ENCODE results near the gene GTPBP1. TPM values are rescaled to one million over a fixed set of nuclear protein-coding genes. Genes with fewer than 3 reads are reported as not detected.

Gene GTPBP1
- total and polyA plus RNA-seq, 2 of the 13 experiments (the other 11 are each of a cell fraction or from before 2014, with no cell fraction given), result 22.3 to 27.0 TPM

DNA sequence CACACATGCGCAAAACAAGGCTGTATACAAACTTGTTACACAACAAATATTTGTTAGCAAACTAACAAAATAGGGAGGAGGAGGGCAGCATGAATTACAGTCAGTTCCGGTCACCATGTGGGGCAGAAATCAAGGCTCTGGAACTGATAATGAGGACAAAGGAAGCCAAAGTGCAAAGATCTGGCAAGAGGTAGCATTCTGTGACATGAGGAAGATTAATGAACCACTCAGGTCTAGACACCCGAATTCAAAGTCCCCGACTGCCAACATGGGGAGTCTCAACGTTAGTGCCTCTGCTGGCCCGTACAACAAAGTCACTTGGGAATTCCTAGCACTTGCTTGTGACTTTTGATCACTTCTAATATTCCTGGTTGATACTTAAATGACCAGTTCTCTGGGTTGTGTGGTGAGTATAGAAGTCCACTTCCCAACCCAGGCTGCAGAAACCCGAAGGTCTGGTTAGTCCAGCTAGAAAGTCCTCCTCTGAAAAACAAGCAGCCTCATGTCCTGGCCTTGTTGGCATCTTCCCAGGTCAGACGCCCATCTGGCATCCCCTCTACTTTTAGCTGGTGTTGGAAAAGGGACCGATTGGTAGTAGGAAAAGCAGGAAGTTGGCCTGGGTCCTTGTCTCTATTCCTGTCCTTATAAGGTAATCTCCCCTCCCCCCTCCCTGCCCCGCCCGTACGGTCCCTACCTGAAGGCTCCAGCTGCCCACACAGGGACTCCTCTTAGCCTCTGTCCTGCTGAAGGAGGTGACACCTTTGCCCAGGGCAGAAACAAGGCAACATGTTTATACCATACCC lies 48.4 kb downstream of the GTPBP1 start (continued):
- TF ChIP-seq, protein P1, sequence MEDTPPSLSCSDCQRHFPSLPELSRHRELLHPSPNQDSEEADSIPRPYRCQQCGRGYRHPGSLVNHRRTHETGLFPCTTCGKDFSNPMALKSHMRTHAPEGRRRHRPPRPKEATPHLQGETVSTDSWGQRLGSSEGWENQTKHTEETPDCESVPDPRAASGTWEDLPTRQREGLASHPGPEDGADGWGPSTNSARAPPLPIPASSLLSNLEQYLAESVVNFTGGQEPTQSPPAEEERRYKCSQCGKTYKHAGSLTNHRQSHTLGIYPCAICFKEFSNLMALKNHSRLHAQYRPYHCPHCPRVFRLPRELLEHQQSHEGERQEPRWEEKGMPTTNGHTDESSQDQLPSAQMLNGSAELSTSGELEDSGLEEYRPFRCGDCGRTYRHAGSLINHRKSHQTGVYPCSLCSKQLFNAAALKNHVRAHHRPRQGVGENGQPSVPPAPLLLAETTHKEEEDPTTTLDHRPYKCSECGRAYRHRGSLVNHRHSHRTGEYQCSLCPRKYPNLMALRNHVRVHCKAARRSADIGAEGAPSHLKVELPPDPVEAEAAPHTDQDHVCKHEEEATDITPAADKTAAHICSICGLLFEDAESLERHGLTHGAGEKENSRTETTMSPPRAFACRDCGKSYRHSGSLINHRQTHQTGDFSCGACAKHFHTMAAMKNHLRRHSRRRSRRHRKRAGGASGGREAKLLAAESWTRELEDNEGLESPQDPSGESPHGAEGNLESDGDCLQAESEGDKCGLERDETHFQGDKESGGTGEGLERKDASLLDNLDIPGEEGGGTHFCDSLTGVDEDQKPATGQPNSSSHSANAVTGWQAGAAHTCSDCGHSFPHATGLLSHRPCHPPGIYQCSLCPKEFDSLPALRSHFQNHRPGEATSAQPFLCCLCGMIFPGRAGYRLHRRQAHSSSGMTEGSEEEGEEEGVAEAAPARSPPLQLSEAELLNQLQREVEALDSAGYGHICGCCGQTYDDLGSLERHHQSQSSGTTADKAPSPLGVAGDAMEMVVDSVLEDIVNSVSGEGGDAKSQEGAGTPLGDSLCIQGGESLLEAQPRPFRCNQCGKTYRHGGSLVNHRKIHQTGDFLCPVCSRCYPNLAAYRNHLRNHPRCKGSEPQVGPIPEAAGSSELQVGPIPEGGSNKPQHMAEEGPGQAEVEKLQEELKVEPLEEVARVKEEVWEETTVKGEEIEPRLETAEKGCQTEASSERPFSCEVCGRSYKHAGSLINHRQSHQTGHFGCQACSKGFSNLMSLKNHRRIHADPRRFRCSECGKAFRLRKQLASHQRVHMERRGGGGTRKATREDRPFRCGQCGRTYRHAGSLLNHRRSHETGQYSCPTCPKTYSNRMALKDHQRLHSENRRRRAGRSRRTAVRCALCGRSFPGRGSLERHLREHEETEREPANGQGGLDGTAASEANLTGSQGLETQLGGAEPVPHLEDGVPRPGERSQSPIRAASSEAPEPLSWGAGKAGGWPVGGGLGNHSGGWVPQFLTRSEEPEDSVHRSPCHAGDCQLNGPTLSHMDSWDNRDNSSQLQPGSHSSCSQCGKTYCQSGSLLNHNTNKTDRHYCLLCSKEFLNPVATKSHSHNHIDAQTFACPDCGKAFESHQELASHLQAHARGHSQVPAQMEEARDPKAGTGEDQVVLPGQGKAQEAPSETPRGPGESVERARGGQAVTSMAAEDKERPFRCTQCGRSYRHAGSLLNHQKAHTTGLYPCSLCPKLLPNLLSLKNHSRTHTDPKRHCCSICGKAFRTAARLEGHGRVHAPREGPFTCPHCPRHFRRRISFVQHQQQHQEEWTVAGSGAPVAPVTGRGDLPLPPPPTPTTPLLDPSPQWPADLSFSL (CRISPR knock-in tag; IDR thresholded peaks at IDR 0.05), result peak; percentile 70; the same call in 1 of the 2 replicates
- peak; percentile 51; the same call in 1 of the 2 replicates for TF ChIP-seq RBFOX2 (IDR thresholded peaks at IDR 0.05; ENCODE audit: low read depth, low read length)
- TF ChIP-seq ZNF432 (CRISPR knock-in tag; IDR thresholded peaks at IDR 0.05; ENCODE audit: borderline replicate concordance), result no peak
- no peak for TF ChIP-seq SMAD1 (CRISPR knock-in tag; IDR thresholded peaks at IDR 0.05; ENCODE audit: borderline replicate concordance, low read depth)
- peak; percentile 92 for TF ChIP-seq ETV5 (CRISPR knock-in tag; IDR thresholded peaks at IDR 0.05; ENCODE audit: borderline replicate concordance)
- TF ChIP-seq SP5 (CRISPR knock-in tag; IDR thresholded peaks at IDR 0.05; ENCODE audit: borderline replicate concordance, low read depth), result peak; percentile 62
- TF ChIP-seq HNF4G (IDR thresholded peaks at IDR 0.05; ENCODE audit: borderline replicate concordance, low read depth, low read length), result peak; percentile 51; the same call in 1 of the 2 replicates
- TF ChIP-seq HNF4G (CRISPR knock-in tag; IDR thresholded peaks at IDR 0.05; ENCODE audit: borderline replicate concordance, low read depth), result no peak
- 0 out of 2 replicates have a peak, but pooled peaks have one; percentile 28 for TF ChIP-seq RAD21 (CRISPR knock-in tag; IDR thresholded peaks at IDR 0.05)
- no peak for TF ChIP-seq PRMT3 (CRISPR knock-in tag; IDR thresholded peaks at IDR 0.05; ENCODE audit: borderline replicate concordance, low read depth)
- peak; percentile 98 for TF ChIP-seq MEIS2 (CRISPR knock-in tag; IDR thresholded peaks at IDR 0.05)
- TF ChIP-seq TBX2 (CRISPR knock-in tag; IDR thresholded peaks at IDR 0.05; ENCODE audit: borderline replicate concordance), result peak; percentile 45; the same call in 1 of the 2 replicates
- no peak for TF ChIP-seq POLR2AphosphoS2 (IDR thresholded peaks at IDR 0.05; ENCODE audit: low read depth, low read length)
- no peak for TF ChIP-seq TSC22D2 (CRISPR knock-in tag; IDR thresholded peaks at IDR 0.05; ENCODE audit: borderline replicate concordance)
- TF ChIP-seq CREM (IDR thresholded peaks at IDR 0.05), result peak; percentile 51; the same call in 1 of the 2 replicates
- no peak for TF ChIP-seq CREM (CRISPR knock-in tag; IDR thresholded peaks at IDR 0.05)
- TF ChIP-seq, protein P2, sequence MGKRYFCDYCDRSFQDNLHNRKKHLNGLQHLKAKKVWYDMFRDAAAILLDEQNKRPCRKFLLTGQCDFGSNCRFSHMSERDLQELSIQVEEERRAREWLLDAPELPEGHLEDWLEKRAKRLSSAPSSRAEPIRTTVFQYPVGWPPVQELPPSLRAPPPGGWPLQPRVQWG (CRISPR knock-in tag; IDR thresholded peaks at IDR 0.05; ENCODE audit: borderline replicate concordance, low read depth), result no peak
- peak; percentile 43; the same call in 1 of the 2 replicates for TF ChIP-seq HDAC1 (CRISPR knock-in tag; IDR thresholded peaks at IDR 0.05)
- TF ChIP-seq GABPA (IDR thresholded peaks at IDR 0.05; ENCODE audit: low read depth, low read length), result no peak
- peak; percentile 75 for TF ChIP-seq GABPA (CRISPR knock-in tag; IDR thresholded peaks at IDR 0.05; ENCODE audit: low read depth)
- peak; percentile 83 for TF ChIP-seq HNF4A (CRISPR knock-in tag; IDR thresholded peaks at IDR 0.05)
- no peak for TF ChIP-seq HCFC1 (IDR thresholded peaks at IDR 0.05; ENCODE audit: low read depth, low read length)
- no peak for TF ChIP-seq HNRNPLL (IDR thresholded peaks at IDR 0.05; ENCODE audit: low read depth, low read length, poor library complexity, severe bottlenecking)
